T-helper 2 cell (primary cell): ENCODE measurements around the gene SDK1.
"Not testable (repeated sequence)": the region's sequence is repeated elsewhere in the genome, so short reads cannot be mapped to it uniquely, and the experiment has no call there.

Experiments
- DNase-seq, 5 experiments: peaks; one replicate each; pipeline versions ENCODE4 v3.0.0 to v3.0.0-alpha.2; 2012 to 2022

The SDK1 gene

DNA sequence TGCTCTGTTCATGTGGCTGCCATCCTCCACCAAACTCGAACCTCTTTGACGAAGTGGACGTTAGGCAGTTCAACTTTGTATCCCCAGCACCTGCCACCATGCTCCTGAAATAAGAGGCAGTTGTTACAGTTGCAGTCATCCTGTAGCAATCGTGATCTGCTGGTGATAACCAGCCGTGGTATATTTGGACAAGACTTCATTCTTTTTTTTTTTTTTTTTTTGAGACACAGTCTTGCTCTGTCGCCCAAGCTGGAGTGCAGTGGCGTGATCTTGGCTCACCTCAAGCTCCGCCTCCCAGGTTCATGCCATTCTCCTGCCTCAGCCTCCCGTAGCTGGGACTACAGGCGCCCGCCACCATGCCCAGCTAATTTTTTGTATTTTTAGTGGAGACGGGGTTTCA is 640.7 kb downstream of the SDK1 start:
- DNase-seq = not testable (repeated sequence)

GRCh38 chr7:3942276-3942675 is 641.2 kb downstream of the SDK1 start:
- no peak for DNase-seq

DNA sequence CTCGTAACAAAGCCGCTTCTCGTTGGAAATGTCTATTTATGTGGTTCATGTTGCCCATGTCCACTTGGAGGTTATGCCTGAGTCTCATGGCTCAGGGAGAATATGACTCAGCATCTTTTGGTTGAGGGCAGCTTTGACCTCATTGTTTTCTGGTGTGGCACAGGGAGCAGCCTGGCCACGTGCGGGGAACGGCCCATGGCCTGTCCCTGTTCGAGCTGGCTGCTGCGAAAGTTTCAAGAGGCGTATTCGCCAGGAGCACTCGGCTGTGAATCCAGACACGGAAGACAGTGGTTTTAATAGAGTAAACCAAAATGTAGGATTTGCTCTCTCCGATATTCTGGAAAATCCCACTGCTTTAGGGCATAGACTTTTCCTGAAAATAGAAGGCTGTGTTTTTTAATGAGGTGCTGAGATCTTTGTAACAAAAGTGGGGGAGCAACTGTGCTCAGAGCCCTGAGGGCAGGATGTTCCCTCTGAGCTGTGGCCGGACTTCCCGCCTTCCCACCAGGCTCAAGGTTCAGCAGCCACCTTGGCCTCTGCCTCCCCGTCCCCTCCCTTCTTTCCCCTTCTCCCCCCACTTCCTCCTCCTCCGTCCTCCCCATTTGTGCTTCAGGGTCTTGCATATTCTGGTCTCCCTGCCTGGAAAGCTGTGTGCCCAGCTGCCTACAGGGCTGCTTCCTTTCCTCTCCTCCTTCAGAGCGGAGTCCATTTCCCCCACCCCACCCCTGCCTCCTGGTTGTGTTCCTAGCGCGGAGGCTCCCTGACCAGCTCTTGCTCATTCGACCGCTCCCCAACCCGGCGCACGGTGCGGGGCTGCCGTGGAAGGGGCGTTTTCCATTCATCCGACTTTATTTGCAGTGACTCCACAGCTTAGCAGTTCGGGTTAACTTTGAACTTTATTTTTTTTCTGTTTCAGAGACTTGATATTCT is 642.0 kb downstream of the SDK1 start:
- DNase-seq = no peak

- DNase-seq = peak in 1 of 5 experiments; percentile 16
These were observed 642.9 kb downstream of the SDK1 start for GRCh38 chr7:3943779-3944520.

DNA sequence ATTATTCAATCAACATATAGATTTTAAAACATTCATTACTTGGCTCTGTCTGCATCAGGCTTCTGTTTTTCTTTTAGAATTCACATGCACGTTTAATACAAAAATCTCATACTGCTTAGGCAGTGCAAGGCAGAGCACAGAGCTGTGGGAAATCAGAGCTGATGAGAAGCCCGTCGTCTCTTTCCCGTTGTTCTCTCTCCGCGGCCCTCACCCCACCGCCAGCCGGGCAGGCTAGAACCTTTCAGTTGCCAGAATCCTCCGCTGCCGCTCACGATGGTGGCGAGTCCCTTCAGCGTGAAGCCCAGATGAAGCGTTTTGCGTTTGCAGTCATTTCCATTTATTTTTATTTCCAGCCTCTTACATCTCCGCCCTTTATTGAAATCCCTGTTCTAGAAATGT is 648.2 kb downstream of the SDK1 start:
- DNase-seq = no peak

GRCh38 chr7:3950249-3950648 is 649.2 kb downstream of the SDK1 start:
- DNase-seq = peak in 1 of 5 experiments; percentile 30

DNA sequence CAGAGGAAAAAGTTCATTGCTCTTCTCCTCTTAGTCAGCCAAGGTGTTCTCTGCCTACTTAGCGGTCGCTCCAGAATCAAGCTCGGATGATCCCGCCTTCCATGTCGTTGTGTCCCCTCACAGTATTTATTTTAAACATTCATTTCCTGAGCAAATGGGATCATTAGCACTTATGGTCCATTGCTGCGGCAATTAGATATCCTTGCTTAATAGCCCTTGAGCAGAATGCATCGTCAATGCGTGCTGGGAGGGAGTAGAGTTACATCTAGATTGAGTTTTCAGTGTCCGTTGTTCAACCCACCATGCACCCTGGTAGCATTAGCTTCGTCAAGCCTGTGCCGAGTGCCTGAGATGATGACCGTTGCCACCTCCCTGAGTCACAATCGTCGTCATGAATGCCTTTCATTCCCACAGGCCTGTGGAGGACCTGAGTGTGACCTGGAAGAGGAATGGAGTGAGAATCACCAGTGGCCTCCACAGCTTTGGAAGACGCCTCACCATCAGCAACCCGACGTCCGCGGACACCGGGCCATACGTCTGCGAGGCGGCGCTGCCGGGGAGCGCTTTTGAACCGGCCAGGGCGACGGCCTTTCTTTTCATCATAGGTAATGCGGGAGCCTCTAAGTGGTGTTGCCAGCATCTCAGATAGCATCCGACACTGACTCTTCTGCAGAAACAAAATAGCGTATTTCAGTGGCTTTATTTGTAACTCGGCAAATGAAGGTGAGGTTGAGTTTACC is 650.4 kb downstream of the SDK1 start:
- no peak for DNase-seq

DNA sequence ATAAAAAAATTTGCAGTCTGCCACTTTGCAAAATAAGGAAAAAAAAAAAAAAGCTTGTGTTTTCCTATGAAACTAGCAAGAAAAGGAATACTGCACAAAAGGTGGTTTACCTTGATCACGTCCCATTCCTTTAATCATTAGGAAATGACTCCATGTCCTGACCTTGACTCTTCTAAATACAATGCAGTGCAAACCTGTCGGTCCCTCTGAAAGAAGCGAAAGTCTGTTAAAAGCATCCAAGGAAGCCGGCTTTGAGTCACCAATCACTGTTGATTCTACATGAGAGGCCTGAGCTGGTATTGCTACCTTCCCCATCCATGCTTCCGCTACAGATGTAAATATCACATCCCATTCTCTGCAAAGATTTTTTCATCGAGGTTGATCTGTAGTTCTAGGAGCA is 652.1 kb downstream of the SDK1 start:
- DNase-seq = no peak

DNA sequence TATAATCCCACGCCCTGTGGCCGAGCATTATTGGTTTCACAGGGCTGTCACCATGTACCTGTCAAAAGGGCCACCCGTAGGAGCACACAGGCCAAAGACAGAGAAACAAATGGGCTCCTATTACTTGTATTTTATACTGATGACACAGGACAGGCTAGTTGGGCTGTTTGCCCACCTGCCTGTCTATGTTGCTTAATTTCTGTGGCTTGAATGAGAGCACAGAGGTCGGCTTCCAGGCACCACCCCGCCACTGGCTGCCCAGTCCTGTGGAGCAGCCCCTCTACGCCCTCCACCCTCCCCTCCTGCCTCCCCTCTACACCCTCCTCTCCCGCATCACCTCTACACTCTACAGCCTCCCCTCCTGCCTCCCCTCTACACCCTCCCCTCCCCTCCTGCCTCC is 652.9 kb downstream of the SDK1 start:
- DNase-seq = no peak

DNA sequence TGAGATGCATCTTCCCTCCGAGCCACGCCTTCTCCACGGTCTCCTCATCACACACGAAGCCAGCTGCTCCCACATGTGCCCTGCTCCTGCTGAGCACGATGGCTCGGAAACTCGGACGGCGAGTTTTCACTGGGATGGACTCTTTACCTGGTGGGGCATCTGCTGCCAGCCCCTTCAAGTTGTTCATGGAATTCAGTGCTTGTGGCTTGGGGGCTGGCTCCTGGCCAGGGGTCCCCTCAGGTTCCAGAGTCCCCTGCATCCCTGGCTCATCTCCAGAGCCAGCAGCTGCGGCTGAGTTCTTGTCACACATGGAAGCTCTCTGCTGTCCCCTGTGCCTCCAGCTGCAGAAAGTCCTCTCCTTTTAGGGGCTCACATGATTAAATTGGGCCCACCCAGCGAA is 654.0 kb downstream of the SDK1 start:
- no peak for DNase-seq

GRCh38 chr7:3955751-3956696 is 655.0 kb downstream of the SDK1 start:
- peak in 1 of 5 experiments; percentile 13 for DNase-seq

DNA sequence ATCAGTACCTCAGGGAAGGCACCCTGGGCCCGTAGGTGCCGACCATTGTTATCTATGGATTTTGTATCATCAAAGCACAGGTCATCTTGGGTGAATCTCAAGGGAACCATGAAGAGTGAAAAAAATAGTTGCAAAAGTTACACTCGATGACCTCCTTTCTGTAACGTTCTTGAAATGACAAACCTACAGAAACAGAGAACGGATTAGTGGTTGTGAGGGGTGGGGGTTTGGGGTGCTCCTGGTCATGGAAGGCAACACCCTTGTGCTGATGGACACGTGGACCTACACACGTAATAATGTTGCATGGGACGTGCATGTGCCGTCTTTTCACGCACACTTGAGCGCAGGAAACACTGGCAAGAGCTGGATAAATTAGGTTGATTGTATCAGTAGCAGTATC is 655.9 kb downstream of the SDK1 start:
- DNase-seq = no peak

DNA sequence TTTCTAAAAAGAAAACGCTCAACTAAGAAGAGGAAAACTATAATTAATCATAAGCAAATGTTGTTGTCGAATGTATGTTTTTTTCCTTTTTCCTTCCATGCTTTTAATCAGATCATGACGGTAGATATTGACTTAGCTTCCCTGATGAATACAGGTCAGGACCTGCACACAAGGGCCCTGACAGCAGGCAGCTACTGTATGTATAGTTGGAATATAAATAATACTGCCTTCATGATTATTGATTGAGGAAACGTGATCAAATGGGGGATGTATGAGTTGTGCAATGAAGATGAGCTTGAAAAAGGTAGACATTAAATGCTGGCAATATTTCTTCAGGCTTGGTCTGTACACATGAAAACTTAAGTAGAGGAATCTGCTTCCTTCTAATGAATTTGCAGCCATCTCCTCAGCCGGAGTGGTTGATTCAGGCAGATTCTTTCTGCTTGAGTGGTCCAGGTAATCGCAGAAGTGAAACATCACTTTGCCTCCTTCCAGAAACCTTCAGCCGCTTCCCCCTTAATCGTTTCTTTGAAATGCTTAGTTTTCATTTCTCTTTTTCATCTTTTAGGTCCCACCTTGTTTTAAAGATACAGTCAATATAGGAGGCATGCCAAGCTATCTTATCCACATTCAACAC is 656.5 kb downstream of the SDK1 start:
- DNase-seq = no peak

- no peak for DNase-seq
These were observed 657.0 kb downstream of the SDK1 start for GRCh38 chr7:3958109-3958483.

GRCh38 chr7:3959364-3959763 is 658.3 kb downstream of the SDK1 start:
- no peak for DNase-seq

DNA sequence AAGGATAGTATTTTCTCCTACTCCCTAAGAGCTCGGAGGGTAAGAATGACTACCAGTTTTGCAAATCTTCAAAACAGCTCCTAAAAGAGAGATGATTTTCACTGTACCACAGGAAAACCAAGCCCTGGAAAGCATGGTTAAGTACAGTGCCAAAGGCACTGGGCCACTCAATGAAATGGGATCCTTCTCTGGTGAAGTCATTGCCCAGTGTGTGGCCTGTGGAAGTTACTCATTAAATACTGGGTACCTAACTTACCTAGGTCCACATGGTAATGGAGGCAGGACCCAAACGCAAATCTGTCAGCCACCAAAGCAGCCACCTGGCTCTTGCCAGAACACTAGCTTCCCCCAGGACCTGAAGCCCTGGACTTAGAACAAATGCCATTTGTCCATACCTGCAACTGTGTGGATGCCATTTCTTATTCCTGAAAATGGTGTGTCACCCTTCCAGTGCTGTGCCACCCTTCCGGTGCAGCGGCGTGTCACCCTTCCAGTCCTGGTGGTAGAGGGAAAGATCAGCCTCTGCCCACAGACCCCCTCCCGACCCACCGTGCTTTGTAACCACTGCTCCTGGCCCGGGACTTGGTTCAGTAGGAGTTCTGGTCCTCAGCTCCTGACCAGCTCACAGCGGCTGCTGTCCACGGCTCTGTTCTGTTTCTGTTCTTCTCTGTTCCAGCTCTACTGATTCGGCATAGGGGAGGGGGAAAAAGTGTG is 659.2 kb downstream of the SDK1 start:
- DNase-seq = no peak

GRCh38 chr7:3960942-3961341 is 659.9 kb downstream of the SDK1 start:
- DNase-seq = no peak

DNA sequence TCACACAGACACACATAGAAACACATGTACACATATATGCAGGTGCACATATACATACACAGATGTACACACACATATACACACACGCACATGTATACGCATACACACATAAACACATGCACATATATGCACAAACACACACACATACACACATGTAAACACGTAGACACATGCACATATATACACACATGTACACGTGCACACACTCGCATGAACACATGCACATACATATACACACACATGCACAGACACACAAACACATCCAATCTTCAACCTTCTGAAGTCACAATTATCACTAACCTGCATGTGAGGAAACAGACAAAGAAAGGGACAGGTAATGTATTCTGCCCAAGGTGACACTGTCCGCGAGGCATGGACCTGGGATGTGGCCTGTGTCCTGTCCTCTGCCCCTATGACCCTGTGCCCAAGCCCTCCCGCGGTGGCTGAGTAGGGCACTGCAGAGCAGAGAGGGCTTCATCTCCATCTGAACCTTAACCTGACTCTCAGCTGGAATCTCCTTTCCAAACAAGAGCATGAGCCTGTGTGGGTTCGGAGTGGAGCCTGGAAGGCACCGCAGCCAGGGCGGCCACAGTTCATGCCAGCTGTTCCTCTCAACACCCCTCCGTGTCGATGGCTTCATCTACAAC is 660.9 kb downstream of the SDK1 start:
- no peak for DNase-seq

DNA sequence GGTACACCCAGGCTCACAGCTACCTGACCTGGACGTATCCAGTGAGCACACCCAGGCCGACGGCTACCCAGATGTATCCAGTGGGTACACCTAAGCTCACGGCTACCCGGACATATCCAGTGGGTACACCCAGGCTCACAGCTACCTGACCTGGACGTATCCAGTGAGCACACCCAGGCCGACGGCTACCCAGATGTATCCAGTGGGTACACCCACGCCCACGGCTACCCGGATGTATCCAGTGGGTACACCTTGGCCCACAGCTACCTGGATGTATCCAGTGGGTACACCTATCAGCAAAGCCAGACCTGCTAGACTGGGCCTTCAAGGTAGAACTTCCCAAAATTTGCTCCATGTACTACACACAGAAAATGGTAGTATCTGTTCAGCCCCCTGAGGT is 662.7 kb downstream of the SDK1 start:
- not testable (repeated sequence) for DNase-seq

DNA sequence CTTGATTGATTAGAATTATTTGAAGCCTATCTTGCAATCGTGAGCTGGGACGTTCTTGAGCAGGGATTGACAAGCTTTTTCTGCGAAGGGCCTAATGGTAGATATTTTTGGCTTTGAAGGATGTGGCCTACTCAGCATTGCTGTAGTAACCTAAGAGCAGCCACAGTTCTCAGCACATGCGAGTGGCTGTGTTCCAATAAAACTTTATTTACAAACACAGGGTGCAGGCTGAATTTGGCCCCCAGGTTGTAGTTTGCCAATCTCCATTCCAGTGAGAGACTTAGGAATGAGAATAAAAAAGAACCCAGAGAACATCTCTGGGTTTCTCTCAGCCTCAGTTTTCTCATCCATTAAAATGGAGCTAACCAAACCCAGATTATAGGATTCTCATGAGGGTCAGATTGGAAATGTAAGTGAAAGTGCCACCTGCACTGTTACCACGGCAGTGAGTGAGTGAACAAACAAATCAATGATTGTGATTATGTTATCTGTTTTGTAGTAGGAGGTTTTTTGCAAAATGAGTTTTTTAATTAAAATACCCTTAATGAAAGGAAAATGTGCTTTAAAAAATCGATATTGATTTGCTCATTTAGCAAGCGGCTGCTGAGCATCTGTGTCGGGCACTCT is 664.0 kb downstream of the SDK1 start:
- DNase-seq = no peak
